ENCODE measurements around the gene PHF8.

GRCh38 chrX:54076903-54077302 lies 32.6 kb upstream of the PHF8 start:
- TF ChIP-seq, protein P1, sequence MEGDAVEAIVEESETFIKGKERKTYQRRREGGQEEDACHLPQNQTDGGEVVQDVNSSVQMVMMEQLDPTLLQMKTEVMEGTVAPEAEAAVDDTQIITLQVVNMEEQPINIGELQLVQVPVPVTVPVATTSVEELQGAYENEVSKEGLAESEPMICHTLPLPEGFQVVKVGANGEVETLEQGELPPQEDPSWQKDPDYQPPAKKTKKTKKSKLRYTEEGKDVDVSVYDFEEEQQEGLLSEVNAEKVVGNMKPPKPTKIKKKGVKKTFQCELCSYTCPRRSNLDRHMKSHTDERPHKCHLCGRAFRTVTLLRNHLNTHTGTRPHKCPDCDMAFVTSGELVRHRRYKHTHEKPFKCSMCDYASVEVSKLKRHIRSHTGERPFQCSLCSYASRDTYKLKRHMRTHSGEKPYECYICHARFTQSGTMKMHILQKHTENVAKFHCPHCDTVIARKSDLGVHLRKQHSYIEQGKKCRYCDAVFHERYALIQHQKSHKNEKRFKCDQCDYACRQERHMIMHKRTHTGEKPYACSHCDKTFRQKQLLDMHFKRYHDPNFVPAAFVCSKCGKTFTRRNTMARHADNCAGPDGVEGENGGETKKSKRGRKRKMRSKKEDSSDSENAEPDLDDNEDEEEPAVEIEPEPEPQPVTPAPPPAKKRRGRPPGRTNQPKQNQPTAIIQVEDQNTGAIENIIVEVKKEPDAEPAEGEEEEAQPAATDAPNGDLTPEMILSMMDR (IDR thresholded peaks at IDR 0.05; ENCODE audit: low read depth, low read length), result no peak
- TF ChIP-seq EZH2phosphoT487 (IDR thresholded peaks at IDR 0.05; ENCODE audit: low read depth), result no peak

All from OCI-LY3 (cell line).